ENCODE measurements around the gene MIA3.
A peak's percentile ranks its signal among the peaks of the same experiment; 100 is the strongest.

MIA3 gene

GRCh38 chr1:222618880-222619596, 1.1 kb downstream of the MIA3 start:
- peak in 1 of 2 donors; percentile 2 for DNase-seq

DNA sequence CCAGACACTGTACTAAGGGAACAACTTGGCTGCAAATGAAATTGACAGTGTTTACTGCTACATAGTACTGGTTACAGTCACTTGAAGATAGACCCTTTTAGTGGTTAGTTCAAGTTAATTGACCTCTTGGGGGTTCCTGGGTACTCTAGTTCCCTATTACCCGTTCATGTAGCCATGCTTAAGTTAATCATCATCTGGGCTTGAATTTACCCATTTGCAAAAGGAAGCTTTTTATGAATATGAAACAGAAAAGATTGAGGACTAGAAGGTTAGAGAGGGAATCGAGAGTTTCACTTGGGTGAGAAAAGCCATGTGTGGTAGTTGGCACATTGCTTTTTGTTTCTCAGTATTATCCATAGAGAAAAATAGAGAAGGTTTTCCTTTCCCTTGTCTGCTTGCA, 2.7 kb downstream of the MIA3 start:
- DNase-seq, result no peak

GRCh38 chr1:222622765-222623164, 4.9 kb downstream of the MIA3 start:
- no peak for DNase-seq

DNA sequence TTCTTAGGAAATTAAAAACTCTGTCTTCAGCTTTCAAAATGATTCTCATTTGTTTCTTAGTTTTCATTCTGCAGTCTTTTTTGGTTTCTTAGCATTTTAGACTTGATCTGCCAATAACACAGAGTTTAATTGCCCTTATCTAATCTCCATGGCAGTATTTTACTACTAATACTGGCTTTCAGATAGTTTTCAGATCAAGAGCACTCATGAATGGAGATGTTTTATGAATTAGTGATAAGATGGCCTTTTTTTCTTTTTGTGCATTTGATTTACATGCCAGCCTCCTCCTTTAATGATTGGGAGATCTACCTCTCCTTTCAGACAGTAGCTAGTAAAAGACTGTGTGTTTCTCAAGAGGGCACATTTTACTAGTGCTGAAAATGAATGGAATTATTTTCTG, 5.6 kb downstream of the MIA3 start:
- no peak for DNase-seq

DNA sequence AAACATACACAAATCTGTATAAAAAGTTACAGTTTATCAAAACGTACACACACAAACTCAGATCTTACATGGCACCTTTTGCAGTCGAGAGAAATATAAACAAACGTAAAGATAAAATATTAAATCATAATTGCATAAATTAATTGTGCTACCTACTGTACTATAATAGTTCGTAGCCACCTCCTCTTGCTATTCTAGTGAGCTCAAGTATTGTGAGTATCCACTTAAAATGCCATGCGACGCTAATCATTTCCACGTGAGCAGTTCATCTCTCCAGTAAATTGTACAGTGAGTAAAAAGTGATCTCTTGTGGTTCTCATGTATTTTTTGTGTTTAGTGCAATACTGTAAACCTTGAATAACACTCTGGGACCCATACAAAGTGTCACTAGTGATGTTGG, 6.3 kb downstream of the MIA3 start:
- no peak for DNase-seq

GRCh38 chr1:222627232-222627631, 9.3 kb downstream of the MIA3 start:
- DNase-seq, result no peak

DNA sequence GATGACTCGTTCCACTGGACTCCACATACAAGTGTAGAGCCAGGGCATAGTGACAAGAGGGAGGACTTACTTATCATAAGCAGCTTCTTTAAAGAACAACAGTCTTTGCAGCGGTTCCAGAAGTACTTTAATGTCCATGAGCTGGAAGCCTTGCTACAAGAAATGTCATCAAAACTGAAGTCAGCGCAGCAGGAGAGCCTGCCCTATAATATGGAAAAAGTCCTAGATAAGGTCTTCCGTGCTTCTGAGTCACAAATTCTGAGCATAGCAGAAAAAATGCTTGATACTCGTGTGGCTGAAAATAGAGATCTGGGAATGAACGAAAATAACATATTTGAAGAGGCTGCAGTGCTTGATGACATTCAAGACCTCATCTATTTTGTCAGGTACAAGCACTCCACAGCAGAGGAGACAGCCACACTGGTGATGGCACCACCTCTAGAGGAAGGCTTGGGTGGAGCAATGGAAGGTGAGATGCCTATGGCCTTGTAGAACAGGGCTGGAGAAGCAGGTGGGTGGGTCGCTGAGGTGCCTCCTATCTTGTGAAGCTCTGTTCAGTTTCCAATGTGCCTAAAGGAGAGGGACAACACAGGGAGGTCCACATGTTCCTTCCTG, 12.1 kb downstream of the MIA3 start:
- DNase-seq, result no peak

DNA sequence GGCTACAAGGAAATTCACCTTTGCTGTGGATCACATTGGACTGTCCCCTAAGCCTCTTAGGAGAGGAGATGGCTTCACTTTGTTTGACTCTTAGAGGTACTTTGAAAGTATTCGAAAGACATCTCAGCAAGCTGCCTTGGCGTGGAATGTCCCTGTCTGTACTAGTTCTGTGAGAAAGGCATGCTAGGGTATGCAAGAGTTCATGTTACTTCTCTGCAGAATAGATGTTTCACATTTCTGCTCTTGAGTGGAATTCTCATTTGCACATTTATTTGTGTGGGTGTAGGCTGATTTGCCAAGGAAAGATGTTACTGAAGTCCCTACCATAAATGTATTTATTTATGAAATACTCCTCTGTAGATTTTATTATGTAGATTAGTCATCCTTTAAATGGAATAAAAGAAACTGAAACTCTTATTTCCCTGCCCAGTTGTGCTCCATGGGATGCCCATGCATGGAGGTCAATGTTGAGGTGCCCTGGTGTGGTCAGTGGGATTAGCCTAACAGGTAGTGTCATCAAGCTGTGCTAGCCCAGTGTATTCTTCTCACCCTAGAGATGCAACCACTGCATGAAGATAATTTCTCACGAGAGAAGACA, 13.8 kb downstream of the MIA3 start:
- DNase-seq, result no peak

GRCh38 chr1:222632749-222633148, 14.9 kb downstream of the MIA3 start:
- DNase-seq, result no peak

DNA sequence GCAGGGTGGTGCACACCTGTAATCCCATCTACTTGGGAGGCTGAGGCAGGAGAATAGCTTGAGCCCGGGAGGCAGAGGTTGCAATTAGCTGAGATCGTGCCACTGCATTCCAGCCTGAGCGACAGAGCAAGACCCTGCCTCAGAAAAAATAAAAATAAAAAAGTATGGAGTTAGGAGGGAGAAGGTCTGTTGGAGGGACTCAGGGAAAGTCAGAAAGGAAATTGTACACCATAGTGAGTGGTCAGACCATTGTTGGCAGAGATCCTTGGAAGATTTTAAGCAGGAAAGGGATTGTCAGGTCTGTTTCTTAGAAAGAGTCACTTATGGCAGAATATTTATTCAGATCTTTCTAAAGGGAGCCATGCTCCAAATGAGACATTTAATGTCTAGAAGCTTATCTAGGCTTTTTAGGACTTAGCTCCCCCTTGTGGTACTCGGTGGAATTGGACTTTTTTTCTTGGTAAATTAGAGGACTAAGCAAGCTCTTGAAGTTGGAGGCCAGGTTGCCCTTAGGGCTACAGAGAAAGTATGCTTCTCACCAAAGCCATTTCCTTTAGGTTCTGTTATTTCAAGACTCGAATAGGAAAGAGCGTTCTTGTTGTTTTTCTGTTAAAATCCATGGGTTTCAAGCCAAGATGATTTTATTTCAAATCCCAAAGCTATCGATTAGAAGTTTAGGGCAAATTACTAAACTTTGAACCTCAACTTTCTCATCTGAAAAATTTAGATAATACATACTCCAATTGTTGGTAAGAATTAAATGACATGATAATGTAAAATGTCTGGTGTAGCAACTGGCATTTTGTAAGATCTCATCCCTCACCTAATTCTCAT, 16.5 kb downstream of the MIA3 start:
- DNase-seq, result peak; percentile 14 to 82

- DNase-seq, result no peak
Measured at GRCh38 chr1:222641269-222641948, 23.5 kb downstream of the MIA3 start.

DNA sequence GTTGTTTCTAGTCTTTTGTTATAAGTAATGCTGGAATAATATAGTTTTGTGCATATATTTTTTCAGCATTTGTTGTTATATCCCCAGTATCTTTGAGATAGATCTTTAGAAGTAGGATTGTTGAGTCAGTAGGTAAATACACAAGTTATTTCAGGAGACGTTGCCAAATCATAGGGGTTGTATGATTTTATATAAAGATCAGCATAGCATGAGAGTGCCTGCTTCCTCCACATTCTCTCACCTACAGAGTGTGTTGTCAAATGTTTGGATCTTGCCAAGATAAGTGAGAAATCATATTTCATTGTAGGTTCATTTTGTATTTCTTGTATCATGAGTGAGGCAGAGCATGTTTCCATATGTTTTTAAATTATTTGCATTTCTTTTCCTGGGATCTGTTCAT, 24.6 kb downstream of the MIA3 start:
- no peak for DNase-seq

- DNase-seq, result no peak
Measured at GRCh38 chr1:222643606-222643937, 25.7 kb downstream of the MIA3 start.

DNA sequence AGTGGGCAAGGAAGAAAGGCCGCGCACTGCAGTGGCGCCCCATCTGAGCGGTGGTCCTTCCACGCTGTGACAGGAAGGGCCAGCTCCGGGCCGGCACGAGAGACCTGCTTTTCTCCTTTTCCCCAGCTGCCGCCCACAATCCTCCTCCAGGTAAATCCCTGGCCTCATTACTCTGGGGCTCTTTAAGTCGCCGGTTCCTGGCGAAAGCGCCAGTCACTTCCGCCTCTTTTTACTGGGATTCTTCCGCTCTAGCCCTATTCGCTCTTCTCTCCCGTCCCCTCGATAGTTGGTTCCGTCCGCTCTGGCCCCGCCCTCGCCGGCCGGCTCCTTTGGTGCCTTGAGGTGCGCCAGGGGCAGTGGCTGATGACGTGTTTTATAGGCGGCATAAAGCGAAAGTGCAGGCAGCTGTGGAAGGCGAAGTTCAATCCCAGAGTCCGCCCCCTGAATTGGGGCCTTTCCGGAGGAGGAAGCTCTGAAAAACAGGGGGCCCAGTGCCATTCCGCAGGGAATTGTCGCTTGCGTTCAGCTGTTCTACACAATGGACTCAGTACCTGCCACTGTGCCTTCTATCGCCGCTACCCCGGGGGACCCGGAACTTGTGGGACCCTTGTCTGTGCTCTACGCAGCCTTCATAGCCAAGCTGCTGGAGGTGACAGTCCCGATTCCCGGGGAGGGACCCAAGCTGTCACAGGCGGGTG, 26.2 kb downstream of the MIA3 start:
- peak; percentile 92 to 96 for DNase-seq

DNA sequence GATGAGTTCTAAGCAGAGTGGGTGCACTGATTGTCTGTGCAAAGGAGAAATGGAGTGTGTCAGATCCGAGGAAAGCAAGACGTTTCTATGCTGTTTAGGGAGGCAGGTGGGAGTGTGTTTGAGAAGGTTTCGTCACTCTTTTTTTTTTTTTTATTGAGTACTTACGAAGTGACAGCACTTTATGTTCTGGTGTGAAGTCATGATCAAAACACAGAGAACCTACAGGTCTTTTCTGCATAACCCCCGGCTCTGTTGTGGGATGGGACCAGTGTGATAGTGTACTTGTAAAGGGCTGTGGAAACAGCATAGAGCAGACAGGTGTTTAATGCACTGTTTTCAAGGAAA, 26.7 kb downstream of the MIA3 start:
- DNase-seq, result no peak

GRCh38 chr1:222652676-222653075, 34.8 kb downstream of the MIA3 start:
- DNase-seq, result no peak

- no peak for DNase-seq
Measured at GRCh38 chr1:222653178-222653827, 35.4 kb downstream of the MIA3 start.

DNA sequence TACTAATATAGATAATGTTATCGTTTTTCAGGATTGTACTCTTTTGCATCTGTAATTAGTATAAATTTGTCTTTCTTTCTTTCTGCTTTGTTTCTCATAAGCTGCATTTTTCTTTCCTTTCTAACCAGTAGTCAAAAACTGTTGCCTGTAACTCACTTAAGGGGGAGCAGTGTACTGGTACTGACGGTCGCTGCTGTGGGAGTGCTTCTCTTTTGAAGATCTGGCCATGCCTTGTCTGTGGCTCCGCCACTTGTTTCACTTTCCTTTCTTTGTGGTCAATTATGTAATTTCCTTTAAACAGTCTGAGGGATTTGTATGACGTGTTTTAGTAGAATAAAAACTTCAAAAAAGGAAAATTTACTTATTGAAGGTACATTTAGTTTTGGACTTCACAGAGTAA, 37.0 kb downstream of the MIA3 start:
- DNase-seq, result peak in 1 of 2 donors; percentile 11

GRCh38 chr1:222656391-222657155, 38.7 kb downstream of the MIA3 start:
- DNase-seq, result no peak

DNA sequence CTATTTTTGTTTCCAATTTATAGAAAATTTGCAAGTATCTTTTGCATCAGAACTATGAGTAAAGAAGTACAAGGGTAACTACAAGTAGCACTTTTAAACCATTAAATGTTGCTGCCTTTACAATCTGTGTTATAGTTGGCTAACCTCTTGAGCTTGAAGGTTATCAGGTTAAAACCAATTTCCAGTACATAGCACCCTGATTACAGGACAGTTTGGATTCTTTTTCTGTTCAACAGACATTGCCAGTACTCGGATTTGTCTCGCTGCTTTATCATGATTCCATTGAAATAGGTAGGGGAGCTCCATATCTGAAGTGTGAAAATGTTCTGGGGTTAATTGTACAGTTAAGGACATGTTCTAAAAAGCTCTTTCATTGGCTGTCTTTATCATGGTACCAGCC, 40.0 kb downstream of the MIA3 start:
- no peak for DNase-seq

GRCh38 chr1:222663431-222663934, 45.6 kb downstream of the MIA3 start:
- DNase-seq, result no peak

Data from hippocampal formation (tissue), 2 donors.